ENCODE results near the gene ZNF552. TPM values are rescaled to one million over a fixed set of nuclear protein-coding genes. Genes with fewer than 3 reads are reported as not detected.
"Not testable (repeated sequence)": the region's sequence is repeated elsewhere in the genome, so short reads cannot be mapped to it uniquely, and the experiment has no call there.

Gene ZNF552
- total RNA-seq = 1 to 10 TPM; 5.4 to 7.0 (median 5.9) TPM

DNA sequence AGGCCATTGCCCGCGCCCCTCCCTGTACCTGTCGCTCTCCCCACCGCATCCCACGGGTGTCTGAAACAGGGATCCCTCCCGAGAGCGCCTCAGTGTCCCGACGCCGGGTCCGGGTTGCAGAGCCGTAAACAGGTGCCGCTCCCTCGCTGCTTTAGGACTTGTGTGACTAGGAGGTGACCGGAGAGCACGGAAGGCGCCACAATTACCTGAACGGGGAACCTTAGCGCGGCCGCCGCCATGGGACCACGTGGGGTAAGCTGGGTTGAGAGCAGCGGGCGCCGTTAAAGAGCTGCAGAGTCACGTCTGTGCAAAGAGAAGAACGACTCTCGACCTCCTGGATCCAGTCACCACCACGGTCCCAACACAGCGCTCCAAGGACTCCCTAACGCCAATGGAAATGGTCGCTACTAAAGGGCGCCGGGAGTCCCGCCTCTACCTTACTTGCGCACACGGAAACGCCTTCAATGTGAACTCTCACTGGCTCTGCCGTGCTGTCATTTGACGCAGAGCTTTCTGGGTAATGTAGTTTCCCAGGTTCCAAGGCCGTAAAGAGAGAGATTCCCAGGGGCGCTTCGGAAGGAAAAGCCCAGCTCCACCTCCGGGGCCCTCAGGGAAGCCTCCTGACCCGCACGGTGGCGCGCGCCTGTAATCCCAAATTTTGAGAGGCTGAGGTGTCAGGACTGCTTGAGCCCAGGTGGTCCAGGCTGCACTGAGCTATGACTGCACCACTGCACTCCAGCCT, at the start of gene ZNF552:
Gene ZNF552, minus strand, starts transcription at position 409 of the 742 bp plus-strand sequence. Its CDS starts 170 bp downstream, at position 239.
- 1% methylated on average over 39 to 49 of the region's 50 CpGs for WGBS, 2 donors
- H3K4me3 ChIP-seq (ENCODE audit: low read depth, poor library complexity, severe bottlenecking) = peak within 1 kb of the TSS; percentile 93
- TF ChIP-seq POLR2A (IDR thresholded peaks at IDR 0.05) = no peak
- TF ChIP-seq, protein P1, sequence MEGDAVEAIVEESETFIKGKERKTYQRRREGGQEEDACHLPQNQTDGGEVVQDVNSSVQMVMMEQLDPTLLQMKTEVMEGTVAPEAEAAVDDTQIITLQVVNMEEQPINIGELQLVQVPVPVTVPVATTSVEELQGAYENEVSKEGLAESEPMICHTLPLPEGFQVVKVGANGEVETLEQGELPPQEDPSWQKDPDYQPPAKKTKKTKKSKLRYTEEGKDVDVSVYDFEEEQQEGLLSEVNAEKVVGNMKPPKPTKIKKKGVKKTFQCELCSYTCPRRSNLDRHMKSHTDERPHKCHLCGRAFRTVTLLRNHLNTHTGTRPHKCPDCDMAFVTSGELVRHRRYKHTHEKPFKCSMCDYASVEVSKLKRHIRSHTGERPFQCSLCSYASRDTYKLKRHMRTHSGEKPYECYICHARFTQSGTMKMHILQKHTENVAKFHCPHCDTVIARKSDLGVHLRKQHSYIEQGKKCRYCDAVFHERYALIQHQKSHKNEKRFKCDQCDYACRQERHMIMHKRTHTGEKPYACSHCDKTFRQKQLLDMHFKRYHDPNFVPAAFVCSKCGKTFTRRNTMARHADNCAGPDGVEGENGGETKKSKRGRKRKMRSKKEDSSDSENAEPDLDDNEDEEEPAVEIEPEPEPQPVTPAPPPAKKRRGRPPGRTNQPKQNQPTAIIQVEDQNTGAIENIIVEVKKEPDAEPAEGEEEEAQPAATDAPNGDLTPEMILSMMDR (IDR thresholded peaks at IDR 0.05) = no peak
- DNase-seq (ENCODE audit: low spot score in 2 of 2) = peak; percentile 89 to 95
- intact Hi-C loops (cut with DNase I; ENCODE audit: low total_unique reads) = no loop called here

DNA sequence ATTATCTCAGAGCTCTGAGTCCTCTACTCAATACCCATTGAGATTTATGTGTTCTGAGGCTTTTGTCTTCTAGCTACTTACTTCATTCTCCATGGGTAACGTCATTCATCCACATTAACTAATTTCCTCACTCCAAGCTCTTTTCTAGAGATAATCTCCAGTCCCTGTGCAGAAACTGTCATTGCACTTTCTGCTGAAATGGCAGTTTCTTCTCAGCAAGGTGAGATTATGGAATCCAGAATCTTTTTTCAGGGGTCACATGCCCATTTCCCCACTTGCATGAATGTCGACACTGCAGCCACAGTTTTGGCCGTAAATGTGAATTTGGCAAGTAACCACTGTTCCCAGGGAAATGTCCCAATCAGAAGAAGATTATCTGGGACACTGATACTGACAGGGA, 47.6 kb upstream of the ZNF552 start:
- H3K4me3 ChIP-seq (ENCODE audit: low read depth, poor library complexity, severe bottlenecking); intact Hi-C loops (cut with DNase I; ENCODE audit: low total_unique reads): not testable (repeated sequence)
- WGBS, 2 donors = 97 to 98% methylated on average over 3 of the region's 3 CpGs
- DNase-seq (ENCODE audit: low spot score in 2 of 2) = peak in 1 of 2 donors; percentile 7

DNA sequence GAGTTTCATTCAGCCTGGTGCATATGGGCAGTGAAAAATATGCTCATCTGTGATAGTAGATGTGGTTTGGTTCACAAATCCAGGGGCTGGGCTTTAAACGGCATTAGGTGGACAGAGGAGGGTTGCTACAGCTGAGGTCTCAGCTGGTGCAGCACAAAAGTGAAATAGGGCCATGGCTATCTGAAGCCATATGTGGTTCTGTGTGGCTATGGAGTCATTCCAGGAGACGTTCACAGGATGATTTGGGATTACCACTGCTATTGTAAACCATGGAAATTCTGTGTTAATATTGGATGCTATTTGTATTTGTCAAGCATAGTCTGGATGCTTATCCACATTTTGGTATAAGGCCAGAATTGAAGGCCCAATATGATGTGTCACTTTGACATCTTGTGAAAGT, 39.4 kb upstream of the ZNF552 start:
- DNase-seq (ENCODE audit: low spot score in 2 of 2); intact Hi-C loops (cut with DNase I; ENCODE audit: low total_unique reads); H3K4me3 ChIP-seq (ENCODE audit: low read depth, poor library complexity, severe bottlenecking): not testable (repeated sequence)
- WGBS, 2 donors = 86 to 96% methylated on average over 2 of the region's 2 CpGs

DNA sequence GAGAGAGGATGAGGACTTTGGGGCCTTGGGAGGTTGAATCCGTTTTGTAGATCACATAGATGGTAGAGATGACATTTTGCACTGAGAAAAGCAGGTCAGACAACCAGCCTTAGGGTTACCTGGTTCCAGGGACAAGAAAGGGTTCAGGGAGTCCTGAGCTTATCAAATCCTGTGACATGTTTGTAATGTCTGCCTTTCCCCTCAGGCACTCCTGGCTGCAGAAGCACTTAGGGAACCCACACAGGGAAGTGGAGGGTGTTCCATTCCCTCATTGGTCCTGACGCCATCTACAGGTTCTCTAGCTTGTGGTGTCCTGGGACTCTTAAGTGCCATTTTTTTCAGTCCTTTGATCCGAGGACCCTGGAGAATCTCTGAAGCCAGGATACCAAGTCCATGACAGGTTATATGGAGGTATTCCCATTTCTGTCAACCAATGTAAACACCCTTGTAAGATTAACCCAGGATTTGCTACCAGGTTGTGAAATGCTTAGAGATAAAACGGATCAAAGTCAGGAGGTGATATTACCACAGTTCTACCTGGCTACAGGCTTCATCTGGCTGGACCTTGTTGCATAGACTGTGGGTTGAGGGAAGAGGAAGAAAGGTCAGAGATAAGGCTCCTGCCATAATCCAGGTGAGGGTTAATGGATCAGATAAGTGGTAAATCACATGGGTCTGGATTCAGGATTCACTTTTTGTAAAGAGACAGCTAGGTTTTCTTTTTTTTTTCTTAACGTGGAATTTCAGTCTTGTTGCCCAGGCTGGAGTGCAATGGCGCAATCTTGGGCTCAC, 37.3 kb upstream of the ZNF552 start:
- intact Hi-C loops (cut with DNase I; ENCODE audit: low total_unique reads); DNase-seq (ENCODE audit: low spot score in 2 of 2); H3K4me3 ChIP-seq (ENCODE audit: low read depth, poor library complexity, severe bottlenecking): not testable (repeated sequence)
- WGBS, 2 donors = 89 to 91% methylated on average over 3 to 5 of the region's 6 CpGs

DNA sequence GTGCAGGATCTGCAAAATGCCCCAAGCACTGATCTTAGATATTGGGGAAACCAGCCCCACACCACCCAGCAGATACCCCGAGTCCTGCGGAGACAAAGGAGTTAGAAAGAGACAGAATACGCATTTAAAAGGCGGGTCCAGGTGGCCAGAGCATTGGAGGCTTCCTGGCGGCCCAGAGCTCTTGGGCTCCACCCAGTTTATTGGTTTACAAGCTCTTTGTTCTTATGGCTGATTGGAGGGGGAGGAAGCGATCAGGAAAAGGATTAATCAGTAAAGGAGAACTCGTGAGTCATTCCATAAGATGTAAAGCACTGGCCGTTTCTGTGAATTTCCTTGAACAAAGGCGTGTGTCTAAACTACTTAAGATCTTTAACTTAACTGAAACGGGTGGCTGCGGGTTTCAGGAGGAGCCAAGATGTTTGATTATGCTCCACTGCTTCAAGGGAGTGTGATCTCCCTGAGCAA, 35.9 kb upstream of the ZNF552 start:
- TF ChIP-seq, protein P1 (IDR thresholded peaks at IDR 0.05) = no peak
- TF ChIP-seq POLR2A (IDR thresholded peaks at IDR 0.05) = no peak
- 11 to 12% methylated on average over 11 of the region's 11 CpGs for WGBS, 2 donors
- DNase-seq (ENCODE audit: low spot score in 2 of 2) = no peak
- intact Hi-C loops (cut with DNase I; ENCODE audit: low total_unique reads) = no loop called here
- H3K4me3 ChIP-seq (ENCODE audit: low read depth, poor library complexity, severe bottlenecking) = peak overlapping the region; percentile 55

DNA sequence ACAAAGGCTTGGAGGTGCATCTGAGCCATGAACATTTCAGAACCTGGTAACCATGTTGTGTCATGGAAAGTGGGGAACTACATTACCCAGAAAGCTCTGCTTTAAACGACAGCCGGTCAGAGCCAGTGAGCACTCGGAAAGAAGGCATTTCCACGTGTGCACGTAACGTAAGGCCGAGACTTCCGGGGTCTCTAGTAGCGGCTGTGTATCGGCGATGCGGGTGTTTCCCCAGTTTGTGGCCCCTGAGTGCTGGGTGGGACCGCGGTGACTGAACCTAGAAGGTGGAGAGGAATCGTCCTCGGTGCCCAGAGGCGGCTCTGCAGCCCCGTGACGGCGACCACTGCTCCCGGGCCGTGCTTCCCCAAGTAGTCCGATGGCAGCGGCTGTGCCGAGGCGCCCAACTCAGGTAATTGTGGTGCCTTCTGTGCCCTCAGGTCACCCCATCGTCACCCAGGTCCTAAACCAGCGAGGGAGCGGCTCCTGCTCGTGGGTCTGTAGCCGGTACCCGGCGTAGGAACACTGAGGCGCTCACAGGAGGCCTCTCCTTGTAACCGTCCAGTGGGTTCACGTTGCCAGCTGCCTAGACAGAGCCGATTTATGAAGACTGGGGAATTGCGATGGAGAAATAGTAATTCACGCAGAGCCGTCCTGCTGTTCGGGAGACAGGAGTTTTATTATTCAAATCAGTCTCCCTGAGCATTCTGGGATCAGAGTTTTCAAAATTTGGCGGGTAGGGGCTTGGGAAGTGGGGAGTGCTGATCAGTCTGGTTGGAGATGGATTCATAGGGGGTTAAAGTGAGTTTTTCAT, 35.2 kb upstream of the ZNF552 start, which contains the start of gene ZNF587:
Gene ZNF587, plus strand, starts transcription at position 194 of the 808 bp plus-strand sequence. Its CDS starts 180 bp downstream, at position 374.
- peak within 1 kb of the TSS; percentile 55 for H3K4me3 ChIP-seq (ENCODE audit: low read depth, poor library complexity, severe bottlenecking)
- 0 to 1% methylated on average over 22 to 36 of the region's 42 CpGs for WGBS, 2 donors
- intact Hi-C loops (cut with DNase I; ENCODE audit: low total_unique reads) = not testable (repeated sequence)
- DNase-seq (ENCODE audit: low spot score in 2 of 2) = peak; percentile 61 to 88

DNA sequence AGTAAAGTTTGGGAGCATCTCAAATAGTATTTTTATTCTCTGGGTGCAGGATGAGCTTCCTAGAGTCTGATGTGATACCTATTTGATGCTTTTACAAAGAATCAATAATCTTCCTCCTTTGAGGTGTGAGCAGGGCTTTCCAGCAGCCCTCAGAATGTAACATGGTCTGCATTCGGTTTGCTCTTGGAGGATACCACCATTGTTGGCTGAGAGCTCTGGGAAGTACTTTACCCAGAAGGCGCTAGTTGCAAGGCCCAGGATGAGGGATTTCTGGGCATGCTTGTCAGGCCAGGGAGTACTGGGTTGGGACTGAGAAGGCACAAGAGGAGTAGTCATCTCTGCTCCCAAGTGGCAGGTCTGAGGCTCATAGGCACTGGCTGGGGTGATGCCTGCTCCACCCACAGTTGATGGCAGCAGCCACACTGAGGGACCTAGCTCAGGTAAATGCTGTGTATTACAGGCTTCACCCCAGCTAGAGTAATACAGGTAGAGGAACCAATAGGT, 34.5 kb upstream of the ZNF552 start:
- intact Hi-C loops (cut with DNase I; ENCODE audit: low total_unique reads); DNase-seq (ENCODE audit: low spot score in 2 of 2); H3K4me3 ChIP-seq (ENCODE audit: low read depth, poor library complexity, severe bottlenecking): not testable (repeated sequence)
- 88 to 90% methylated on average over 2 of the region's 2 CpGs for WGBS, 2 donors

DNA sequence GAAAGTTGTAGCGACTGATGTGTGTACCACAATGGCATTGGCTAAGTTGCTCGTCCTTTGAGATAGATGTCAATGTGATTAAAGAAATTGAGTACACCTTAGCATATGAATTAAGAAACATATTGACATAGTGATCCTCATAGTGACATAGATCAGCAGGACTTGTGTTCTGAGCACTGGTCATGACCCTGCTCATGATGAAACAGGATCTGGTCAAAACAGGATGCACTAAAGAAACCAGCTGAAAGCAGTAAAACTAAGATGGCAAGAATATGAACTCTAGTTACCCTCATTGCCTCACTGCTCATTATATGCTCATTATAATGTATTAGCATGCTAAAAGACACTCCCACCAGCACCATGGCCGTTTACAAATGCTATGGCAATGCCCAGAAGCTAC, 32.5 kb upstream of the ZNF552 start:
- H3K4me3 ChIP-seq (ENCODE audit: low read depth, poor library complexity, severe bottlenecking); intact Hi-C loops (cut with DNase I; ENCODE audit: low total_unique reads); DNase-seq (ENCODE audit: low spot score in 2 of 2): not testable (repeated sequence)
- WGBS, 2 donors = 74 to 77% methylated on average over 3 of the region's 3 CpGs
